ENCODE measurements around the gene PPP5C. TPM values are rescaled to one million over a fixed set of nuclear protein-coding genes. Genes with fewer than 3 reads are reported as not detected.
"Not testable (repeated sequence)": the region's sequence is repeated elsewhere in the genome, so short reads cannot be mapped to it uniquely, and the experiment has no call there.

PPP5C gene
- total RNA-seq, 1 donor from 2014 or later: 31.0 TPM

GRCh38 chr19:46386996-46387712 lies 40.3 kb downstream of the PPP5C start:
- no peak for ATAC-seq

GRCh38 chr19:46387713-46388130 lies 40.8 kb downstream of the PPP5C start:
- no peak for ATAC-seq

GRCh38 chr19:46388311-46389095 lies 41.6 kb downstream of the PPP5C start:
- peak; percentile 3 for ATAC-seq

GRCh38 chr19:46390121-46390858 lies 43.4 kb downstream of the PPP5C start:
- no peak for ATAC-seq

GRCh38 chr19:46390866-46391265 lies 44.0 kb downstream of the PPP5C start:
- ATAC-seq: no peak

GRCh38 chr19:46391296-46392251 lies 44.7 kb downstream of the PPP5C start:
- no peak for ATAC-seq

GRCh38 chr19:46392252-46392801 lies 45.4 kb downstream of the PPP5C start:
- no peak for ATAC-seq

- ATAC-seq: no peak
These were observed 46.0 kb downstream of the PPP5C start for GRCh38 chr19:46392837-46393236.

- ATAC-seq: peak; percentile 3
These were observed 46.8 kb downstream of the PPP5C start for GRCh38 chr19:46393456-46394401.

GRCh38 chr19:46394402-46394797 lies 47.5 kb downstream of the PPP5C start:
- ATAC-seq: no peak

- ATAC-seq: not testable (repeated sequence)
These were observed 51.1 kb downstream of the PPP5C start for GRCh38 chr19:46397801-46398479.

GRCh38 chr19:46402725-46403124 lies 55.8 kb downstream of the PPP5C start:
- no peak for ATAC-seq

- peak; percentile 27 for ATAC-seq
These were observed 57.3 kb downstream of the PPP5C start for GRCh38 chr19:46404055-46404752.

- ATAC-seq: no peak
These were observed 58.0 kb downstream of the PPP5C start for GRCh38 chr19:46404753-46405468.

- no peak for ATAC-seq
These were observed 60.1 kb downstream of the PPP5C start for GRCh38 chr19:46406976-46407375.

GRCh38 chr19:46407856-46408663 lies 61.2 kb downstream of the PPP5C start:
- ATAC-seq: no peak

GRCh38 chr19:46408664-46409039 lies 61.8 kb downstream of the PPP5C start:
- ATAC-seq: no peak

GRCh38 chr19:46409191-46409590 lies 62.3 kb downstream of the PPP5C start:
- no peak for ATAC-seq
